HUES6 (cell line): ENCODE data around the gene KCNMA1.

Experiments used
- H3K27ac ChIP-seq: 2 replicates; pipeline ENCODE4 v1.7.0; 2013; ENCODE audit warnings: low read depth, mild to moderate bottlenecking, low read length, inconsistent platforms
- H3K27me3 ChIP-seq: 2 replicates; pipeline ENCODE4 v1.6.1; 2013; ENCODE audit warnings: low read length; ENCODE audit not compliant: control insufficient read depth, insufficient read depth
- H3K36me3 ChIP-seq: 2 replicates; pipeline ENCODE4 v1.6.1; 2013; ENCODE audit warnings: low read length; ENCODE audit not compliant: control insufficient read depth, insufficient read depth
- H3K4me1 ChIP-seq: 2 replicates; pipeline ENCODE4 v1.6.1; 2013; ENCODE audit warnings: low read length; ENCODE audit not compliant: control insufficient read depth, insufficient read depth
- H3K4me3 ChIP-seq: 2 replicates; pipeline ENCODE4 v1.5.1; 2013; ENCODE audit warnings: low read depth, low read length
- H3K9ac ChIP-seq: one replicate; pipeline ENCODE4 v1.6.1; 2013; ENCODE audit warnings: mild to moderate bottlenecking, low read length
- H3K9me3 ChIP-seq: 2 replicates; pipeline ENCODE4 v1.6.1; 2013; ENCODE audit warnings: low read depth, low read length; ENCODE audit not compliant: control insufficient read depth, insufficient read depth

The KCNMA1 gene

GRCh38 chr10:77445547-77445946, 192.1 kb downstream of the KCNMA1 start:
- Histone ChIP-seq H3K27ac (no peak overlapping the region), H3K9ac (no peak overlapping the region), H3K27me3 (no peaks in the 10 kb centered on the region), H3K36me3 (no peaks in the 10 kb centered on the region), H3K4me1 (no peaks in the 10 kb centered on the region), H3K4me3 (no peak overlapping the region), H3K9me3 (no peaks in the 10 kb centered on the region)

- H3K9ac ChIP-seq: no peak overlapping the region
- H3K4me1 ChIP-seq: no peaks in the 10 kb centered on the region
- H3K27ac ChIP-seq: no peak overlapping the region
- no peak overlapping the region for H3K4me3 ChIP-seq
- H3K27me3 ChIP-seq: no peaks in the 10 kb centered on the region
- no peaks in the 10 kb centered on the region for H3K9me3 ChIP-seq
- H3K36me3 ChIP-seq: no peaks in the 10 kb centered on the region
Observed at GRCh38 chr10:77444041-77444440, 193.6 kb downstream of the KCNMA1 start.

- no peak overlapping the region for H3K9ac ChIP-seq
- H3K4me3 ChIP-seq: no peak overlapping the region
- H3K27ac ChIP-seq: no peak overlapping the region
- H3K4me1 ChIP-seq: no peaks in the 10 kb centered on the region
- H3K27me3 ChIP-seq: no peaks in the 10 kb centered on the region
- H3K9me3 ChIP-seq: no peaks in the 10 kb centered on the region
- H3K36me3 ChIP-seq: no peaks in the 10 kb centered on the region
Observed at GRCh38 chr10:77442699-77443189, 194.9 kb downstream of the KCNMA1 start.

- Histone ChIP-seq H3K27ac (no peak overlapping the region), H3K4me3 (no peak overlapping the region), H3K9ac (no peak overlapping the region)
Observed at GRCh38 chr10:77441353-77442166, 196.0 kb downstream of the KCNMA1 start.

DNA sequence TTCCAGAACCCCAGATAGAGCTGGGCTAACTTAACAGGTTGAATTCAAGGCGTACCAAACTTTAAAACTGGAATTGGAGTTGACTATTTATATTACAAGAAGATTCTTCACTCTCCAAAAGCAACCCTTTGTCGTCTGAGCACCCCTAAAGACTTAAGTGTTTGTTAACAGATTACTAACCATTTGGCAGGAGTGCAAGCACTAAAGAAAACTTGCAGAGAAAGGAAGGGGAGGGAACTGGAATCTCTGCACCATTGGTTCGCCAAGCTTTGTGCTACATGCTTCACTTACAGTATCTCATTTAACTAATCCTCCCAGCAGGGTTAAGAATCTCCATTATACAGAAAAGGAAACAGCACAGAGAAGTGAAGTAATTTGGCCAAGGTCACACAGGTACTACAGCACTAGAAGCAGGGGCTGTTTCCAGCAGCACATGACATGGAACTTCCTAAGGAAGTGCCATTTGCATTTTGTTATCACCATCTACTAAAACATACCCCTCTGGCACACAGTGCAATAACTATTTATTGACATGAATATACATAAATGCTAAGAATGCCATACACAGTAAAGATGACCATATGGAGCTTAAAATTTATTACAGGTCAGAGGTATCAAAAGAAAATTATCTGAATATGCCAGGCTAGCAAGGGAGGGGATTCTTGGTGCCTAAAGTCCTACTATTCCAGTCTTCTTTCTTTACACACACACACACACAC, 201.2 kb downstream of the KCNMA1 start:
- Histone ChIP-seq H3K36me3 (no peaks in the 10 kb centered on the region), H3K4me3 (no peak overlapping the region), H3K9ac (no peak overlapping the region), H3K4me1 (0 out of 2 replicates have a peak, but pooled peaks cover 7% of the 10 kb centered on the region), H3K27ac (no peak overlapping the region), H3K9me3 (no peaks in the 10 kb centered on the region), H3K27me3 (no peaks in the 10 kb centered on the region; the same call in 1 of the 2 replicates)

More at GRCh38 chr10:77441353-77442166, 196.0 kb downstream of the KCNMA1 start:
- Histone ChIP-seq H3K27me3 (no peaks in the 10 kb centered on the region), H3K4me1 (no peaks in the 10 kb centered on the region), H3K9me3 (no peaks in the 10 kb centered on the region), H3K36me3 (no peaks in the 10 kb centered on the region)

GRCh38 chr10:77433546-77433945, 204.1 kb downstream of the KCNMA1 start:
- Histone ChIP-seq H3K27me3 (no peaks in the 10 kb centered on the region; the same call in 1 of the 2 replicates), H3K36me3 (no peaks in the 10 kb centered on the region), H3K9me3 (no peaks in the 10 kb centered on the region), H3K4me1 (0 out of 2 replicates have a peak, but pooled peaks cover 13% of the 10 kb centered on the region), H3K4me3 (no peak overlapping the region), H3K27ac (no peak overlapping the region), H3K9ac (no peak overlapping the region)

- Histone ChIP-seq H3K4me3 (no peak overlapping the region), H3K9me3 (no peaks in the 10 kb centered on the region), H3K27ac (no peak overlapping the region), H3K27me3 (no peaks in the 10 kb centered on the region; the same call in 1 of the 2 replicates), H3K9ac (no peak overlapping the region), H3K4me1 (0 out of 2 replicates have a peak, but pooled peaks cover 13% of the 10 kb centered on the region), H3K36me3 (no peaks in the 10 kb centered on the region)
Observed at GRCh38 chr10:77431980-77432797, 205.4 kb downstream of the KCNMA1 start.

GRCh38 chr10:77431209-77431611, 206.4 kb downstream of the KCNMA1 start:
- Histone ChIP-seq H3K36me3 (no peaks in the 10 kb centered on the region), H3K9me3 (no peaks in the 10 kb centered on the region), H3K27me3 (no peaks in the 10 kb centered on the region; the same call in 1 of the 2 replicates), H3K27ac (no peak overlapping the region), H3K4me1 (0 out of 2 replicates have a peak, but pooled peaks cover 13% of the 10 kb centered on the region), H3K4me3 (no peak overlapping the region), H3K9ac (no peak overlapping the region)

GRCh38 chr10:77430530-77430929, 207.1 kb downstream of the KCNMA1 start:
- no peak overlapping the region for H3K4me3 ChIP-seq

GRCh38 chr10:77428691-77429395, 208.8 kb downstream of the KCNMA1 start:
- H3K4me1 ChIP-seq: 0 out of 2 replicates have a peak, but pooled peaks cover 7% of the 10 kb centered on the region

More at GRCh38 chr10:77430530-77430929, 207.1 kb downstream of the KCNMA1 start:
- H3K9ac ChIP-seq: no peak overlapping the region
- H3K4me1 ChIP-seq: 0 out of 2 replicates have a peak, but pooled peaks cover 9% of the 10 kb centered on the region
- no peaks in the 10 kb centered on the region for H3K9me3 ChIP-seq
- no peaks in the 10 kb centered on the region; the same call in 1 of the 2 replicates for H3K27me3 ChIP-seq
- no peaks in the 10 kb centered on the region for H3K36me3 ChIP-seq
- no peak overlapping the region for H3K27ac ChIP-seq

More at GRCh38 chr10:77428691-77429395, 208.8 kb downstream of the KCNMA1 start:
- H3K4me3 ChIP-seq: no peak overlapping the region
- no peaks in the 10 kb centered on the region for H3K9me3 ChIP-seq
- H3K36me3 ChIP-seq: no peaks in the 10 kb centered on the region
- H3K27me3 ChIP-seq: no peaks in the 10 kb centered on the region
- no peak overlapping the region for H3K9ac ChIP-seq
- no peak overlapping the region for H3K27ac ChIP-seq
